ENCODE measurements around the gene PPP2R1B.

DNA sequence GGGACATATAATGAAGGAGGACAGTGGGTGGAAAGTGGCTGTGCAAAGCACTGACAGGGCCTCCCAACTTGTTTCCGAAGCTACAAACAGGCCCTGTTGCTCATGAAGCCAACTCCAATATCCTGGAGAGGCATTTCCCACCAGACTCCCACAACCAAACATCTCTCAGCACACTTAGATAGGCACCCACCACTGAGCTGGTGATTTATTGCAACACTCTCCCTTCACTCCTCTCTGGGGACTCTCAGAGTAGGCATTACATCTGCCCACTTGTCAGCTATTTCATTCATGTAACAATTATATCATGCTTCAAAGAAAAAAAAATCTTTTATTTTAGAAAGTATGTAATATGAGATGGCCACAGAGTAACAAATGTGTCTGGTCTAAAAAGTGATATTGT, 32.1 kb upstream of the PPP2R1B start:
- TF ChIP-seq POLR2A (IDR thresholded peaks at IDR 0.05) (no peak), CTCF (IDR thresholded peaks at IDR 0.05) (no peak), POLR2AphosphoS5 (IDR thresholded peaks at IDR 0.05) (no peak), EP300 (IDR thresholded peaks at IDR 0.05) (no peak)

All from upper lobe of left lung (tissue), 4 donors.